HG03469 (cell line): Measurements from ENCODE around the gene CDA.
"Not testable (repeated sequence)": the region's sequence is repeated elsewhere in the genome, so short reads cannot be mapped to it uniquely, and the experiment has no call there.

ENCODE experiments used
- ATAC-seq: cut with Tn5 transposase; IDR thresholded peaks from one replicate; pipeline ENCODE4 v1.9.1; 2021; ENCODE audit warnings: mild to moderate bottlenecking, moderate library complexity, moderate number of reproducible peaks; ENCODE audit not compliant: unreplicated experiment

CDA gene

GRCh38 chr1:20586953-20587660 is 1.8 kb upstream of the CDA start:
- no peak for ATAC-seq

GRCh38 chr1:20587661-20588053 is 1.2 kb upstream of the CDA start:
- ATAC-seq, result no peak

- ATAC-seq, result no peak
These were observed 708 bp downstream of the CDA start for GRCh38 chr1:20589331-20590278.

GRCh38 chr1:20590306-20590777 is 1.4 kb downstream of the CDA start:
- no peak for ATAC-seq

- no peak for ATAC-seq
These were observed 4.9 kb downstream of the CDA start for GRCh38 chr1:20593756-20594155.

GRCh38 chr1:20594746-20595145 is 5.8 kb downstream of the CDA start:
- no peak for ATAC-seq

GRCh38 chr1:20596106-20596505 is 7.2 kb downstream of the CDA start:
- ATAC-seq, result no peak

- ATAC-seq, result no peak
These were observed 8.8 kb downstream of the CDA start for GRCh38 chr1:20597650-20598049.

- no peak for ATAC-seq
These were observed 11.3 kb downstream of the CDA start for GRCh38 chr1:20600156-20600555.

- ATAC-seq, result no peak
These were observed 12.4 kb downstream of the CDA start for GRCh38 chr1:20601129-20601825.

GRCh38 chr1:20602851-20603450 is 14.1 kb downstream of the CDA start:
- ATAC-seq, result no peak

GRCh38 chr1:20603504-20604464 is 14.9 kb downstream of the CDA start:
- ATAC-seq, result no peak

- ATAC-seq, result no peak
These were observed 15.8 kb downstream of the CDA start for GRCh38 chr1:20604678-20605077.

GRCh38 chr1:20606801-20607570 is 18.1 kb downstream of the CDA start:
- not testable (repeated sequence) for ATAC-seq

GRCh38 chr1:20609541-20609940 is 20.6 kb downstream of the CDA start:
- ATAC-seq, result no peak

GRCh38 chr1:20610970-20611369 is 22.1 kb downstream of the CDA start:
- ATAC-seq, result no peak

GRCh38 chr1:20611652-20612051 is 22.8 kb downstream of the CDA start:
- no peak for ATAC-seq

- ATAC-seq, result no peak
These were observed 23.4 kb downstream of the CDA start for GRCh38 chr1:20612221-20612746.

GRCh38 chr1:20614131-20614579 is 25.3 kb downstream of the CDA start:
- no peak for ATAC-seq
